Amniotic epithelial cell (primary cell): Measurements from ENCODE around the gene BCAS1.
"Not testable (repeated sequence)": the region's sequence is repeated elsewhere in the genome, so short reads cannot be mapped to it uniquely, and the experiment has no call there.

ENCODE experiments used
- DNase-seq: peaks from one replicate; pipeline ENCODE4 v3.0.0-alpha.2; 2010; ENCODE audit warnings: low read depth

BCAS1 gene

GRCh38 chr20:53984356-53985149 is 85.8 kb downstream of the BCAS1 start:
- DNase-seq = no peak

- DNase-seq = no peak
Observed at GRCh38 chr20:53983401-53983800, 87.0 kb downstream of the BCAS1 start.

- DNase-seq = no peak
Observed at GRCh38 chr20:53982624-53983023, 87.8 kb downstream of the BCAS1 start.

- DNase-seq = peak; percentile 11
Observed at GRCh38 chr20:53981752-53982437, 88.5 kb downstream of the BCAS1 start.

- no peak for DNase-seq
Observed at GRCh38 chr20:53981130-53981529, 89.3 kb downstream of the BCAS1 start.

- DNase-seq = peak; percentile 2
Observed at GRCh38 chr20:53980031-53980465, 90.3 kb downstream of the BCAS1 start.

GRCh38 chr20:53978497-53978896 is 91.9 kb downstream of the BCAS1 start:
- no peak for DNase-seq

GRCh38 chr20:53977391-53977790 is 93.0 kb downstream of the BCAS1 start:
- no peak for DNase-seq

- no peak for DNase-seq
Observed at GRCh38 chr20:53975761-53976160, 94.6 kb downstream of the BCAS1 start.

GRCh38 chr20:53974785-53975555 is 95.4 kb downstream of the BCAS1 start:
- no peak for DNase-seq

GRCh38 chr20:53973882-53974281 is 96.5 kb downstream of the BCAS1 start:
- DNase-seq = not testable (repeated sequence)

- DNase-seq = no peak
Observed at GRCh38 chr20:53972179-53972578, 98.2 kb downstream of the BCAS1 start.

- DNase-seq = no peak
Observed at GRCh38 chr20:53971096-53971683, 99.2 kb downstream of the BCAS1 start.

GRCh38 chr20:53970232-53970631 is 100.2 kb downstream of the BCAS1 start:
- no peak for DNase-seq

GRCh38 chr20:53967527-53967926 is 102.9 kb downstream of the BCAS1 start:
- DNase-seq = no peak

GRCh38 chr20:53966774-53967398 is 103.5 kb downstream of the BCAS1 start:
- no peak for DNase-seq

GRCh38 chr20:53964501-53965253 is 105.7 kb downstream of the BCAS1 start:
- no peak for DNase-seq

- no peak for DNase-seq
Observed at GRCh38 chr20:53964067-53964466, 106.3 kb downstream of the BCAS1 start.

- DNase-seq = no peak
Observed at GRCh38 chr20:53963635-53964034, 106.8 kb downstream of the BCAS1 start.

- no peak for DNase-seq
Observed at GRCh38 chr20:53962388-53962787, 108.0 kb downstream of the BCAS1 start.

GRCh38 chr20:53961527-53961926 is 108.9 kb downstream of the BCAS1 start:
- DNase-seq = no peak
